GM12872 (cell line): ENCODE results near the gene P3R3URF.

Source experiments
- TF ChIP-seq, protein P1 (sequence below): IDR thresholded peaks from 3 replicates; pipeline ENCODE4 v1.5.1; 2011; ENCODE audit warnings: low read depth, mild to moderate bottlenecking, low read length, moderate library complexity; ENCODE audit not compliant: insufficient read depth

The P3R3URF gene

DNA sequence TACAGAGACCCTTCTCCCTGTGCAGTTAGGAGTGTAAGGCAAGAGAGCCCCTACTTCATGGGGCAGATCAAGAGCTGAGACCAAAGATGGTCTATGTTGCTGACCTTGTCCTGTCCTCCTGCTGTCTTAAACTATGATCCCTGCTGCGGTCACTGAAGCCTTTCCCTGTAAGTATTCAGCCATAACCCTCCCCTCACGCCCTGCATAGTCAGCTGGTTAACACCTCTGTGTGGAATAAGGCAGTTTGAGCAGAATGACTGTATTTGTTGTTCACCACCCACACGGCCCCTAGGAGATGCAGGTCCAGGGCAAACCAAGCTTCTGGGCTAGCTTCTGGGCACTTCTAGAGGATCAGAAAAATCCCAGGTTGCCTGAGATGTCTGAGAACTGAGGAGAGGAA, 1.0 kb downstream of the P3R3URF start:
- TF ChIP-seq, protein P1, sequence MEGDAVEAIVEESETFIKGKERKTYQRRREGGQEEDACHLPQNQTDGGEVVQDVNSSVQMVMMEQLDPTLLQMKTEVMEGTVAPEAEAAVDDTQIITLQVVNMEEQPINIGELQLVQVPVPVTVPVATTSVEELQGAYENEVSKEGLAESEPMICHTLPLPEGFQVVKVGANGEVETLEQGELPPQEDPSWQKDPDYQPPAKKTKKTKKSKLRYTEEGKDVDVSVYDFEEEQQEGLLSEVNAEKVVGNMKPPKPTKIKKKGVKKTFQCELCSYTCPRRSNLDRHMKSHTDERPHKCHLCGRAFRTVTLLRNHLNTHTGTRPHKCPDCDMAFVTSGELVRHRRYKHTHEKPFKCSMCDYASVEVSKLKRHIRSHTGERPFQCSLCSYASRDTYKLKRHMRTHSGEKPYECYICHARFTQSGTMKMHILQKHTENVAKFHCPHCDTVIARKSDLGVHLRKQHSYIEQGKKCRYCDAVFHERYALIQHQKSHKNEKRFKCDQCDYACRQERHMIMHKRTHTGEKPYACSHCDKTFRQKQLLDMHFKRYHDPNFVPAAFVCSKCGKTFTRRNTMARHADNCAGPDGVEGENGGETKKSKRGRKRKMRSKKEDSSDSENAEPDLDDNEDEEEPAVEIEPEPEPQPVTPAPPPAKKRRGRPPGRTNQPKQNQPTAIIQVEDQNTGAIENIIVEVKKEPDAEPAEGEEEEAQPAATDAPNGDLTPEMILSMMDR, result no peak

DNA sequence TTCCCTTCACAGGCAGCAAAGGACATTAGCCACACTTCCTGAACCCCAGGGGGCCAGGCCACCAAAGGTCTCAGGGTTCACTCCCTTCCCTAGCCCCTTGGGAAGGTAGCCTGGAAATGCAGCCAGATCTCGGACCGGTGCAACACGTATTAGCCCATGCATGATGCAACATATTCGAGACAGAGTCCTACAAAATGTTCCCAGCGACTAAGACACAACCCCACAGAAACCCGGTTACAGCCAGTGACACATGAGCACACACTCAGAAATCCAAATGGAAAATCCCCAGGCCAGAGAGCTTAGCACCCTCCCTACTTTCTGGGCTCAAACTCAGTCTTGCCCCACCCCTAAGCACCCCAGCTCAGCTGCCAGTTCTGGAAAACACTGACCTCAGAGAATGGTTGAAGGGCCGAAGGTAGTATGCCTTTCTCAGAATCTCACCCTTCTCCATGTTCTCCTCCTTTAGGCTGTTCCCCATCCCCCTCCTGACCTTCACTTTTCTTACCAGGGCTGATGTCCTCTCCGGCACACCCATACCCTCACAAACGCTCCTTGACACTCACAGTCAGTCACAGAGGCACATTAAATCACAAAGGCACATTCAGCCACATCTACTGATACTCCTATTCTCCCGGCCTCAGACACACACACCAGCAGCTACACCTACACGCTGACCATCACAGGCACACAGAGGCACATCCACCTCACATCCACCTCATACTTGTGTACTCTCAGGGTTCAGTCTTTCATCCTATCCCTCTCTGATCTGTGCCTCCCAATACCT, 1.6 kb downstream of the P3R3URF start, which contains the start of gene TSPAN1:
TSS of gene TSPAN1 (plus strand) at position 640 of the 784 bp plus-strand sequence. CDS start 6,021 bp downstream, outside the sequence.
- TF ChIP-seq, protein P1, result no peak

DNA sequence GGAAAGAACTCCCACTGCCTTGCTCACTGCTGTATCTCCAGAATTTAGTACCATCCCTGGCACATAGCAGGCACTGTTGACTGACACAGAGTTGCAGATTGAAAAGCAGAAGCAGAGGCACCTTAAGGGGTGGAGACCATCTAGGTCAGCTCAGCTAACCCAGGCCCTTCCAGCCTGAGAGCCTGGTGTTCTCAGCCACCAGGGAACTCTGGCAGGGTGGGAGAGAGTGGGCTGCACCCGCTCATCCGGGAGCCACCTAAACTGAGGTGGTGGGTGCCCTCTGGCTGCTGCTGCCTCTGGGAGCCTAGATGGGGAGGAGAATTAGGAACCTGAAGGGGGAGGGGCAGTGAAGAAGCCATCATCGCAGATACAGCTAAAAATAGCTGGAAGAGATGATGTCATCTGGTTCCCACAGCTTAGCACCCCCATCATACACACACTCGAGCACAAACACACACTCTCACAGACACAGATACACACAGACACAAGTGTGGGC, 2.9 kb downstream of the P3R3URF start:
- TF ChIP-seq, protein P1, result no peak

DNA sequence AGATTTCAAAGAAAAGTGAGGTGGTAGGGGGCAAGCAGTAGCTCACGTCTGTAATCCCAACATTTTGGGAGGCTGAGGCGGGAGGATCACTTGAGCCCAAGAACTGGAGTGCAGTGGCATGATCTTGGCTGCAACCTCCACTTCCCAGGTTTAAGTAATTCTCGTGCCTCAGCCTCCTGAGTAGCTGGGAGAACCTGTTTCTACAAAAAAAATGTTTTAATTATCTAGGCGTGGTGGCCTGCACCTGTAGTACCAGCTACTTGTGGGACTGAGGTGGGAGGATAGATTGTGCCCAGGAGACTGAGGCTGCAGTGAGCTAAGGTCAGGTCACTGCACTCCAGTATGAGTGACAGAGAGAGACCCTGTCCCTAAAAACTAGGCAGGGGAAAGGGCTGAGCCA, 4.0 kb downstream of the P3R3URF start:
- TF ChIP-seq, protein P1, result no peak

DNA sequence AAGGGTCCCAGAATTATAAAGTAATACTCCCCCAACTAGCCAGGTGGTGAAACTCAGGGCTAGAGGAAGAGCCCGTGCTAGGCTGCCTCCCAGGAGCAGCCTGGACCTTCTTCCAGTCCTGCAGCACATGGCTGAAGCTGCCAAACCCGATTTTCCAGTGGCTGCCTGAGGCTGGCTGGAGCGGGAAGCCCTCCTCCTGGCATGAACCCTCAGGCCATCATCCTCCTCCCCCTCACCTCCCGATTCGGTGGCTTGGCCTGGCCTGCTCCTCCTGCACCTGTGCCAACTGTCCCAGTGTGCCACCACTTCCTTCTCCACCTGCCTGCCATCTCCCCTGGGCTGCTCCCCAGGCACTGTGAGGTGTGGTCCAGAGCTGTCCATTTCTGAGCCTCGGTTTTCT, 4.4 kb downstream of the P3R3URF start:
- TF ChIP-seq, protein P1, result no peak

DNA sequence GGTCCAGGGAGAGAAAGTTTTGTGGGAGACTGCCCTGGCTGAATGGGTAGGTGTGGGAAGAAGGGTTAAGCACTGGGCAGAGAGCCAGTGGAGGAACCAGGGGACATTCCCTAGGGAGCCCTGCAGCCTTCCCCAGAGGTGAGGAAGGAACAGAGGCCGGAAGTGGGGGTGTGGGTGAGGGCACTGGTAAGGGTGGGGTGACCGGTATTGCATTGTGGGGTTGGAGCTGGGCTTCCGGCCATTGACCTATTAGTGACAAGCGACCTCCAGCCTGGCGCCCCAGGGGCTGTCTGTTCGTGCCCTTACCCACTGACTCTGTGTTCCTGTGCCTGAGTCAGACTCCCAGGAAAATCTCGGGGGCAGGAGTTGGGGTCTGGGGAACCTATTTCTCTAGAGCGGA, 4.9 kb downstream of the P3R3URF start:
- TF ChIP-seq, protein P1, result no peak

DNA sequence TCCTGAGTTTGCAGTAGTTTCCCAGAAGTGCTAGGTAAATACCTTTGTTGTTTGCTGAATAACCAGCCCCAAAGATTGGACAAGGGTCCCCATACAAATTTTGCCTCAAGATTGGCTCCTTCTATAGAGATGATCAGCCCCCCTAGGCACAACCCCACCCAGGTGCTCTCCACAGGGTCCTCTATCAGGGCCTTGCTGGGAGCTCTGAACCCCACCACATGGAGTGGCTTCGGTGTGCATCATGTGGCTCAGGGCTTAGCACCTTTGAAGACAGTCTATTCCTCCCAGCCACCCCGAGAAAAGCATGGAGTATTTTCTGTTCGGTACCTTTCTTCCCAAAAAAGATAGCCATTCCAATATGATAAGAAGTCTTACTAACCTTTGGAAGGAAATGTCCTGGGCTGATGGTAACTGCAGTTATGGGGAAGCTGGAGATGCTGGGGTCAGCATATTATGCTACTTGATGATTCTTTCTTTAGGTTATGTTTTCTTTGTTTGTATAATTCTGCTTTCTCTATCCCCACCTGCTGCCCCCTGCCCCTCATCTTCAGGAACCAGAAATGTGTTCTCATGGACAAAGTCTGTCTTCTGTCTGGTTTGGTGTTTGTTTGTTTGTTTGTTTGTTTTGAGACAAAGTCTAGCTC, 6.4 kb downstream of the P3R3URF start:
- TF ChIP-seq, protein P1, result no peak
